Anterior cingulate cortex (tissue), 58 donors: ENCODE data around the gene TMEM219.
"Not testable (repeated sequence)": the region's sequence is repeated elsewhere in the genome, so short reads cannot be mapped to it uniquely, and the experiment has no call there.

Experiments
- DNase-seq, 58 donors: peaks; one replicate each; lab custom pipeline; 2025; lab: John Stamatoyannopoulos, UW

Gene TMEM219

GRCh38 chr16:29961479-29962343 is at the start of gene TMEM219:
Gene TMEM219, plus strand, starts transcription at chr16:29962079. Its CDS starts 1,065 bp downstream, at chr16:29963144.
- peak; percentile 44 to 95 (median 88) for DNase-seq

- no peak for DNase-seq
Observed at GRCh38 chr16:29912087-29912486, 49.8 kb upstream of the TMEM219 start.

- no peak for DNase-seq
Observed at GRCh38 chr16:29913514-29913913, 48.4 kb upstream of the TMEM219 start.

GRCh38 chr16:29915590-29916247 is 46.2 kb upstream of the TMEM219 start:
- DNase-seq: no peak

- no peak for DNase-seq
Observed at GRCh38 chr16:29916979-29917378, 44.9 kb upstream of the TMEM219 start.

- DNase-seq: peak in 20 of 58 donors; percentile 8 to 75 (median 28)
Observed at GRCh38 chr16:29920288-29921033, 41.4 kb upstream of the TMEM219 start.

GRCh38 chr16:29921034-29921385 is 40.9 kb upstream of the TMEM219 start:
- DNase-seq: no peak

- no peak for DNase-seq
Observed at GRCh38 chr16:29922326-29922725, 39.6 kb upstream of the TMEM219 start.

- DNase-seq: no peak
Observed at GRCh38 chr16:29922986-29923501, 38.8 kb upstream of the TMEM219 start.

- DNase-seq: peak in 13 of 58 donors; percentile 11 to 61 (median 31)
Observed at GRCh38 chr16:29925105-29925756, 36.6 kb upstream of the TMEM219 start.

- DNase-seq: peak in 57 of 58 donors; percentile 48 to 95 (median 84)
Observed at GRCh38 chr16:29925781-29926710, 35.8 kb upstream of the TMEM219 start, which contains the start of gene KCTD13. Gene KCTD13, minus strand, starts transcription at chr16:29926226. Its CDS starts 193 bp downstream, at chr16:29926033.

GRCh38 chr16:29926711-29927052 is 35.2 kb upstream of the TMEM219 start:
- DNase-seq: peak in 9 of 58 donors; percentile 32 to 66 (median 56)

- peak in 33 of 58 donors; percentile 8 to 75 (median 38) for DNase-seq
Observed at GRCh38 chr16:29927070-29927905, 34.6 kb upstream of the TMEM219 start.

GRCh38 chr16:29931750-29932149 is 30.1 kb upstream of the TMEM219 start:
- DNase-seq: not testable (repeated sequence)

- peak in 9 of 58 donors; percentile 0 to 44 (median 6) for DNase-seq
Observed at GRCh38 chr16:29940656-29941055, 21.2 kb upstream of the TMEM219 start.

GRCh38 chr16:29943846-29944799 is 17.8 kb upstream of the TMEM219 start:
- peak in 1 of 58 donors; percentile 49 for DNase-seq

GRCh38 chr16:29947897-29948296 is 14.0 kb upstream of the TMEM219 start:
- no peak for DNase-seq
